Activated B cell treated with CpG ODN at 0.5 μM for 24 hours (primary cell): ENCODE measurements around the gene HAND1. TPM values are rescaled to one million over a fixed set of nuclear protein-coding genes. Genes with fewer than 3 reads are reported as not detected.

Experiments used
- ATAC-seq: fragments of 200-7000 bp; cut with Tn5 transposase; one replicate; pipeline ENCODE4 v1.10.0; 2021; ENCODE audit warnings: low read depth, mild to moderate bottlenecking, moderate library complexity
- CTCF ChIA-PET: fragments of 350-600 bp; sonication (Branson Sonifier 250); formaldehyde crosslinking; loops from one replicate; lab custom pipeline; 2021; ENCODE audit warnings: antibody characterized with exemption; lab: Charles Lee
- POLR2A ChIA-PET: fragments of 350-600 bp; sonication (Branson Sonifier 250); formaldehyde crosslinking; loops from one replicate; lab custom pipeline; 2021; ENCODE audit warnings: antibody characterized with exemption; lab: Charles Lee
- DNase-seq: peaks from one replicate; pipeline ENCODE4 v3.0.0; 2022
- H3K27ac Mint-ChIP-seq: one replicate; pipeline ENCODE4 v1.8.0; 2020; ENCODE audit warnings: mixed read lengths
- H3K27me3 Mint-ChIP-seq: one replicate; pipeline ENCODE4 v1.8.0; 2021; ENCODE audit warnings: mixed read lengths
- H3K36me3 Mint-ChIP-seq: one replicate; pipeline ENCODE4 v1.8.0; 2021; ENCODE audit warnings: low read depth, mixed read lengths
- H3K4me1 Mint-ChIP-seq: one replicate; pipeline ENCODE4 v1.8.0; 2021; ENCODE audit warnings: mixed read lengths
- H3K4me3 Mint-ChIP-seq: one replicate; pipeline ENCODE4 v1.8.0; 2020; ENCODE audit warnings: mild to moderate bottlenecking, mixed read lengths
- H3K9me3 Mint-ChIP-seq: one replicate; pipeline ENCODE4 v1.8.0; 2020; ENCODE audit warnings: mixed read lengths
- intact Hi-C: fragments of 100-400 bp; cut with micrococcal nuclease; formaldehyde crosslinking; loops from one replicate; pipeline ENCODE4 v1.15.1; 2024
- total RNA-seq: library from RNA; stranded (reverse); gene quantifications from 2 replicates; pipeline ENCODE4 v1.2.3, GENCODE V29; 2022
- TF ChIP-seq, protein P1 (sequence below): fragments of 200-600 bp; IDR thresholded peaks from one replicate; pipeline ENCODE4 v1.8.0; 2022; ENCODE audit warnings: antibody characterized with exemption, mild to moderate bottlenecking

Gene HAND1
- total RNA-seq, 1 donor from 2014 or later, result not detected

- CTCF ChIA-PET, result interaction anchor here (1.5 kb wide), 1 partner anchor 24 kb away, joined by 3 read pairs; no protein-coding TSS in a partner anchor
- TF ChIP-seq, protein P1, sequence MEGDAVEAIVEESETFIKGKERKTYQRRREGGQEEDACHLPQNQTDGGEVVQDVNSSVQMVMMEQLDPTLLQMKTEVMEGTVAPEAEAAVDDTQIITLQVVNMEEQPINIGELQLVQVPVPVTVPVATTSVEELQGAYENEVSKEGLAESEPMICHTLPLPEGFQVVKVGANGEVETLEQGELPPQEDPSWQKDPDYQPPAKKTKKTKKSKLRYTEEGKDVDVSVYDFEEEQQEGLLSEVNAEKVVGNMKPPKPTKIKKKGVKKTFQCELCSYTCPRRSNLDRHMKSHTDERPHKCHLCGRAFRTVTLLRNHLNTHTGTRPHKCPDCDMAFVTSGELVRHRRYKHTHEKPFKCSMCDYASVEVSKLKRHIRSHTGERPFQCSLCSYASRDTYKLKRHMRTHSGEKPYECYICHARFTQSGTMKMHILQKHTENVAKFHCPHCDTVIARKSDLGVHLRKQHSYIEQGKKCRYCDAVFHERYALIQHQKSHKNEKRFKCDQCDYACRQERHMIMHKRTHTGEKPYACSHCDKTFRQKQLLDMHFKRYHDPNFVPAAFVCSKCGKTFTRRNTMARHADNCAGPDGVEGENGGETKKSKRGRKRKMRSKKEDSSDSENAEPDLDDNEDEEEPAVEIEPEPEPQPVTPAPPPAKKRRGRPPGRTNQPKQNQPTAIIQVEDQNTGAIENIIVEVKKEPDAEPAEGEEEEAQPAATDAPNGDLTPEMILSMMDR, result no peak
- no peaks in the 10 kb centered on the region for H3K4me1 Mint-ChIP-seq
- H3K36me3 Mint-ChIP-seq, result no peaks in the 10 kb centered on the region
- no peak for DNase-seq
- POLR2A ChIA-PET, result no interaction called here
- intact Hi-C loops, result no loop called here
- H3K4me3 Mint-ChIP-seq, result no peak overlapping the region
- peaks cover 54% of the 10 kb centered on the region for H3K27me3 Mint-ChIP-seq
- ATAC-seq, result no peak
- no peaks in the 10 kb centered on the region for H3K9me3 Mint-ChIP-seq
- no peak overlapping the region for H3K27ac Mint-ChIP-seq
Observed at GRCh38 chr5:154491941-154492340, 13.9 kb upstream of the HAND1 start.

DNA sequence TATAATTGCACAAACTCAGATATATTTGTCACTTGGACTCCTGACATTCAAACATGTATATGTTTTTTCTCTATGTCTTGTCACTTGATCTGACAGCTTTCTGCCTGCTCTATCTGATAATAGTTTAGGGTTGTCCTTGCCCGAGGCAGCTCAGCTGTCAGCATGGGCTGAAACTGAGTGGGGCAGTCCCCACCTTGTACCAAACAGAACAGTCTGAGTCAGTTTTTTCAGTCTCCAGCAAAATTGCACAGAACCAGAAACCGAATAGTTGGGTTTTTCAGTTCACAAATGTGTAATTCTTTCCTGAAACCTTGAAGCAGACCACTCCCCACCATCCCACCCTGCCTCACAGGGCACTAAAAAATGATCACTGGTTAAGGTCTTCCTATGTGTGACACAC is 9.5 kb upstream of the HAND1 start:
- H3K9me3 Mint-ChIP-seq, result no peaks in the 10 kb centered on the region

DNA sequence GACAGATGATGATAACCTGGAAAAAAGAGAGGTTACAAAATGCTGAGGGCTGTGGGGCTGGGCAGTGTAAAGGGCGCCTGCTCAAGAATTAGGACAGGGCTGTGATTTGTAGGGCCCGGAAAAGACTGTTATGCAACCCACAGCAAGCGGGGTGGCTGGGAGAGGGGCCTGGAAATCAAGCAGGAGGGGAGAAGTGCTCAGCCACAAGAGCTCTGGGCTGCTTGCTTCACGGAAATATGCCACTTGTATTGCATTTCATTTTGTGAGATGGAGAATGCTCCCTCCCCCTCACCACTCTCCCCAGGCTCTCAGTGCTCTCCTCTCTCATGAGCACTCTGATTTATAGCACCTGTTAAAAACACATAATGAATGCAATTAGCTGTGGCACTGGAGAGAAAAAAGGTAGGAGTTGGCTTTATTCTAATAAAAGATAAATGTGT is 8.4 kb upstream of the HAND1 start:
- Mint-ChIP-seq H3K4me1 (peaks cover 8% of the 10 kb centered on the region), H3K27me3 (peaks cover 77% of the 10 kb centered on the region), H3K36me3 (no peaks in the 10 kb centered on the region), H3K9me3 (no peaks in the 10 kb centered on the region), H3K27ac (no peak overlapping the region), H3K4me3 (no peak overlapping the region)
- ChIA-PET CTCF (no interaction called here), POLR2A (no interaction called here)
- ATAC-seq (no peak), DNase-seq (no peak)
- intact Hi-C loops, result no loop called here
- TF ChIP-seq, protein P1, result no peak

More for the DNA sequence above, 9.5 kb upstream of the HAND1 start:
- H3K36me3 Mint-ChIP-seq, result no peaks in the 10 kb centered on the region
- ChIA-PET POLR2A (no interaction called here), CTCF (no interaction called here)
- no peak overlapping the region for H3K27ac Mint-ChIP-seq
- H3K4me1 Mint-ChIP-seq, result peaks cover 8% of the 10 kb centered on the region
- ATAC-seq, result no peak
- H3K4me3 Mint-ChIP-seq, result no peak overlapping the region
- TF ChIP-seq, protein P1, result no peak
- peaks cover 70% of the 10 kb centered on the region for H3K27me3 Mint-ChIP-seq
- DNase-seq, result no peak
- intact Hi-C loops, result no loop called here

GRCh38 chr5:154485850-154486426 is 7.9 kb upstream of the HAND1 start:
- Mint-ChIP-seq H3K4me3 (no peak overlapping the region), H3K27me3 (peaks cover 79% of the 10 kb centered on the region), H3K27ac (no peak overlapping the region), H3K9me3 (no peaks in the 10 kb centered on the region), H3K4me1 (peaks cover 8% of the 10 kb centered on the region), H3K36me3 (no peaks in the 10 kb centered on the region)
- ChIA-PET POLR2A (no interaction called here), CTCF (no interaction called here)
- DNase-seq (no peak), ATAC-seq (no peak)
- intact Hi-C loops, result no loop called here
- TF ChIP-seq, protein P1, result no peak

- ATAC-seq, result no peak
- Mint-ChIP-seq H3K27me3 (peaks cover 83% of the 10 kb centered on the region), H3K36me3 (no peaks in the 10 kb centered on the region), H3K4me3 (no peak overlapping the region), H3K4me1 (peaks cover 13% of the 10 kb centered on the region), H3K9me3 (no peaks in the 10 kb centered on the region), H3K27ac (no peak overlapping the region)
- TF ChIP-seq, protein P1, result no peak
- DNase-seq, result no peak
- POLR2A ChIA-PET, result no interaction called here
- intact Hi-C loops, result no loop called here
- CTCF ChIA-PET, result no interaction called here
Observed at GRCh38 chr5:154485096-154485491, 7.1 kb upstream of the HAND1 start.
